H1 (cell line): Measurements from ENCODE around the gene SRF.

Source experiments
- ATF3 ChIP-seq: IDR thresholded peaks from 2 replicates; pipeline ENCODE4 v1.6.1; 2011; ENCODE audit warnings: low read depth, mild to moderate bottlenecking, low read length; ENCODE audit not compliant: insufficient read depth
- CREB1 ChIP-seq: IDR thresholded peaks from 2 replicates; pipeline ENCODE4 v1.6.1; 2012; ENCODE audit warnings: inconsistent platforms
- EZH2 ChIP-seq: fragments of 200-600 bp; sonication (generic); IDR thresholded peaks from 2 replicates; pipeline ENCODE4 v1.7.1; 2012; ENCODE audit warnings: low read depth, mild to moderate bottlenecking, moderate library complexity, low read length, inconsistent platforms; ENCODE audit not compliant: severe bottlenecking
- GTF2F1 ChIP-seq: IDR thresholded peaks from 2 replicates; pipeline ENCODE4 v1.6.1; 2012; ENCODE audit warnings: low read depth, low read length, improper control_type of control experiment, borderline replicate concordance
- JUN ChIP-seq: IDR thresholded peaks from 2 replicates; pipeline ENCODE4 v1.6.1; 2011; ENCODE audit warnings: low read depth, mild to moderate bottlenecking, improper control_type of control experiment, low read length
- KDM1A ChIP-seq: fragments of 200-600, 300-600 bp; sonication (generic); IDR thresholded peaks from 2 replicates; pipeline ENCODE4 v1.7.1; 2016; ENCODE audit warnings: mild to moderate bottlenecking, low read length, borderline replicate concordance
- PHF8 ChIP-seq: fragments of 200-600 bp; sonication (generic); conservative IDR thresholded peaks from 2 replicates; pipeline ENCODE4 v1.7.1; 2012; ENCODE audit warnings: low read depth, mild to moderate bottlenecking, inconsistent platforms, low read length, moderate library complexity
- POLR2A ChIP-seq, 2 experiments: IDR thresholded peaks; 1 replicate in 1 of 2; 2 replicates in 1 of 2; pipeline ENCODE4 v1.6.1; 2011; ENCODE audit warnings: low read depth in 2 of 2, low read length in 2 of 2, mild to moderate bottlenecking in 2 of 2; ENCODE audit errors: control extremely low read depth in 1 of 2
- POLR2AphosphoS5 ChIP-seq: IDR thresholded peaks from 2 replicates; pipeline ENCODE4 v1.6.1; 2011; ENCODE audit warnings: low read depth, low read length
- TAF1 ChIP-seq: IDR thresholded peaks from 2 replicates; pipeline ENCODE4 v1.6.1; 2011; ENCODE audit warnings: mild to moderate bottlenecking, low read depth, low read length
- TEAD4 ChIP-seq: IDR thresholded peaks from 2 replicates; pipeline ENCODE4 v1.6.1; 2012; ENCODE audit warnings: low read depth, low read length, inconsistent platforms, mixed read lengths
- YY1 ChIP-seq: IDR thresholded peaks from 2 replicates; pipeline ENCODE4 v1.6.1; 2011; ENCODE audit warnings: low read depth, mild to moderate bottlenecking, low read length
- TF ChIP-seq, protein P1 (sequence below), 3 experiments: IDR thresholded peaks; 1 replicate in 2 of 3; 2 replicates in 1 of 3; pipeline versions ENCODE4 v1.5.1 to v1.6.1; 2011; ENCODE audit warnings: low read length in 3 of 3, mild to moderate bottlenecking in 3 of 3, inconsistent platforms in 2 of 3, low read depth in 1 of 3, moderate library complexity in 1 of 3; ENCODE audit not compliant: insufficient read depth in 1 of 3; ENCODE audit errors: control extremely low read depth in 1 of 3

- no peak for TF ChIP-seq EZH2
- TF ChIP-seq POLR2AphosphoS5, result no peak
- TF ChIP-seq POLR2A (IDR thresholded peaks at IDR 0.05; ENCODE audit: control extremely low read depth in 1 of 2, low read depth in 2 of 2, low read length in 2 of 2), result no peak
- TF ChIP-seq, protein P1, sequence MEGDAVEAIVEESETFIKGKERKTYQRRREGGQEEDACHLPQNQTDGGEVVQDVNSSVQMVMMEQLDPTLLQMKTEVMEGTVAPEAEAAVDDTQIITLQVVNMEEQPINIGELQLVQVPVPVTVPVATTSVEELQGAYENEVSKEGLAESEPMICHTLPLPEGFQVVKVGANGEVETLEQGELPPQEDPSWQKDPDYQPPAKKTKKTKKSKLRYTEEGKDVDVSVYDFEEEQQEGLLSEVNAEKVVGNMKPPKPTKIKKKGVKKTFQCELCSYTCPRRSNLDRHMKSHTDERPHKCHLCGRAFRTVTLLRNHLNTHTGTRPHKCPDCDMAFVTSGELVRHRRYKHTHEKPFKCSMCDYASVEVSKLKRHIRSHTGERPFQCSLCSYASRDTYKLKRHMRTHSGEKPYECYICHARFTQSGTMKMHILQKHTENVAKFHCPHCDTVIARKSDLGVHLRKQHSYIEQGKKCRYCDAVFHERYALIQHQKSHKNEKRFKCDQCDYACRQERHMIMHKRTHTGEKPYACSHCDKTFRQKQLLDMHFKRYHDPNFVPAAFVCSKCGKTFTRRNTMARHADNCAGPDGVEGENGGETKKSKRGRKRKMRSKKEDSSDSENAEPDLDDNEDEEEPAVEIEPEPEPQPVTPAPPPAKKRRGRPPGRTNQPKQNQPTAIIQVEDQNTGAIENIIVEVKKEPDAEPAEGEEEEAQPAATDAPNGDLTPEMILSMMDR (IDR thresholded peaks at IDR 0.05; ENCODE audit: control extremely low read depth in 1 of 3, insufficient read depth in 1 of 3, low read depth in 1 of 3, low read length in 3 of 3), result peak; percentile 72 to 82 (median 80)
- no peak for TF ChIP-seq ATF3
- no peak for TF ChIP-seq YY1
- TF ChIP-seq CREB1, result no peak
- TF ChIP-seq KDM1A, result no peak
- TF ChIP-seq GTF2F1, result no peak
- no peak for TF ChIP-seq TAF1
- no peak for TF ChIP-seq PHF8
- TF ChIP-seq JUN, result no peak
- no peak for TF ChIP-seq TEAD4
These were observed 41.5 kb upstream of the SRF start for GRCh38 chr6:43129434-43130194.
